Measurements from ENCODE around the gene TNS1. TPM values are rescaled to one million over a fixed set of nuclear protein-coding genes. Genes with fewer than 3 reads are reported as not detected.

The TNS1 gene
- total and polyA plus RNA-seq, 2 donors (not counting 1 experiment from before 2014, with no cell fraction given) = 0.10 to 0.86 TPM

DNA sequence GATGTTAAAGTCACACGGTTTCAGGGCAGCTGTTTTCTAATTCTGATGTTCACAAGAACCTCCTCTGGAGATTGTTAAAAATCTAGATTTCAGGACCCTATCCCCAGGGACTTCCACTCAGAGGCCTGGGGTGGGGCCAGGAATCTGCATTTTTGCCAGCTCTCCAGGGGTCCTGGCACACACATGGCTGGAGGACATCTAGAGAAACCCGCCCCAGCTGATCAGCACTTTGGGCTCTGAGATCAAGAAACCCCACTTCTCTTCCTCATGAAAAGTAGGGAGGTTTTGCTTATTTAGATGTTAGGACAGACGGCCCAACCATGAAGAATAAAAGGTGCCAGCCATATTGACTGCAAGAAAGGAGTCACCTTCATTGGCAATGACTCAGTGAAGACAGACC, 148.8 kb downstream of the TNS1 start:
- WGBS (ENCODE audit: insufficient coverage) = no CpG with 5 or more reads among the region's 3 CpGs
- H3K9ac ChIP-seq (ENCODE audit: low read length) = no peak overlapping the region
- no peaks in the 10 kb centered on the region for H3K36me3 ChIP-seq (replicated peaks in 1 of 2; ENCODE audit: control extremely low read depth in 1 of 2, control insufficient read depth in 1 of 2, extremely low read depth in 1 of 2, insufficient read depth in 2 of 2, low read length in 1 of 2)
- Mint-ChIP-seq H3K9me3 (ENCODE audit: insufficient read depth) (no peaks in the 10 kb centered on the region), H3K27me3 (peaks cover 6% of the 10 kb centered on the region), H3K4me1 (peaks cover 3% of the 10 kb centered on the region), H3K27ac (no peak overlapping the region), H3K4me3 (no peak overlapping the region)
- no peak for TF ChIP-seq EZH2 (IDR thresholded peaks at IDR 0.05; ENCODE audit: borderline replicate concordance, insufficient read depth, low read depth, low read length, poor library complexity, severe bottlenecking)
- TF ChIP-seq, protein P1, sequence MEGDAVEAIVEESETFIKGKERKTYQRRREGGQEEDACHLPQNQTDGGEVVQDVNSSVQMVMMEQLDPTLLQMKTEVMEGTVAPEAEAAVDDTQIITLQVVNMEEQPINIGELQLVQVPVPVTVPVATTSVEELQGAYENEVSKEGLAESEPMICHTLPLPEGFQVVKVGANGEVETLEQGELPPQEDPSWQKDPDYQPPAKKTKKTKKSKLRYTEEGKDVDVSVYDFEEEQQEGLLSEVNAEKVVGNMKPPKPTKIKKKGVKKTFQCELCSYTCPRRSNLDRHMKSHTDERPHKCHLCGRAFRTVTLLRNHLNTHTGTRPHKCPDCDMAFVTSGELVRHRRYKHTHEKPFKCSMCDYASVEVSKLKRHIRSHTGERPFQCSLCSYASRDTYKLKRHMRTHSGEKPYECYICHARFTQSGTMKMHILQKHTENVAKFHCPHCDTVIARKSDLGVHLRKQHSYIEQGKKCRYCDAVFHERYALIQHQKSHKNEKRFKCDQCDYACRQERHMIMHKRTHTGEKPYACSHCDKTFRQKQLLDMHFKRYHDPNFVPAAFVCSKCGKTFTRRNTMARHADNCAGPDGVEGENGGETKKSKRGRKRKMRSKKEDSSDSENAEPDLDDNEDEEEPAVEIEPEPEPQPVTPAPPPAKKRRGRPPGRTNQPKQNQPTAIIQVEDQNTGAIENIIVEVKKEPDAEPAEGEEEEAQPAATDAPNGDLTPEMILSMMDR (IDR thresholded peaks at IDR 0.05) = no peak
- no peak overlapping the region for H3K27ac ChIP-seq (ENCODE audit: low read length in 2 of 2)
- intact Hi-C loops (cut with micrococcal nuclease) = no loop called here
- DNase-seq = no peak
- H2AFZ ChIP-seq (ENCODE audit: insufficient read depth, low read depth, low read length, poor library complexity, severe bottlenecking) = no peak overlapping the region
- H3K4me1 ChIP-seq (ENCODE audit: control insufficient read depth in 2 of 2, insufficient read depth in 2 of 2, low read length in 2 of 2) = no peaks in the 10 kb centered on the region
- H3K4me3 ChIP-seq (ENCODE audit: control extremely low read depth in 1 of 5, extremely low read depth in 1 of 5, insufficient read depth in 1 of 5, low read depth in 2 of 5, low read length in 4 of 5) = no peak overlapping the region
- peaks cover 0 to 2% (median 0%) of the 10 kb centered on the region in 4 experiments for H3K27me3 ChIP-seq (replicated peaks in 1 of 4; ENCODE audit: control extremely low read depth in 1 of 4, control insufficient read depth in 3 of 4, insufficient read depth in 4 of 4, low read length in 3 of 4)
- H3K9me3 ChIP-seq (ENCODE audit: control extremely low read depth in 1 of 3, control insufficient read depth in 2 of 3, insufficient read depth in 1 of 3, low read length in 2 of 3) = no peaks in the 10 kb centered on the region
- H3K4me2 ChIP-seq (replicated peaks; ENCODE audit: low read depth, low read length, poor library complexity, severe bottlenecking) = no peak overlapping the region
- no peaks in the 10 kb centered on the region for H3K79me2 ChIP-seq (ENCODE audit: control insufficient read depth, insufficient read depth, low read length)
- ChIA-PET POLR2A (no interaction called here), CTCF (interaction anchor here (1.1 to 1.3 kb wide), 2 partner anchors 33 to 64 kb away, joined by 3 read pairs; no protein-coding TSS in a partner anchor)
- no peaks in the 10 kb centered on the region for H4K20me1 ChIP-seq (ENCODE audit: control insufficient read depth, insufficient read depth, low read length, poor library complexity, severe bottlenecking)
- ATAC-seq (ENCODE audit: low read depth) = no peak

DNA sequence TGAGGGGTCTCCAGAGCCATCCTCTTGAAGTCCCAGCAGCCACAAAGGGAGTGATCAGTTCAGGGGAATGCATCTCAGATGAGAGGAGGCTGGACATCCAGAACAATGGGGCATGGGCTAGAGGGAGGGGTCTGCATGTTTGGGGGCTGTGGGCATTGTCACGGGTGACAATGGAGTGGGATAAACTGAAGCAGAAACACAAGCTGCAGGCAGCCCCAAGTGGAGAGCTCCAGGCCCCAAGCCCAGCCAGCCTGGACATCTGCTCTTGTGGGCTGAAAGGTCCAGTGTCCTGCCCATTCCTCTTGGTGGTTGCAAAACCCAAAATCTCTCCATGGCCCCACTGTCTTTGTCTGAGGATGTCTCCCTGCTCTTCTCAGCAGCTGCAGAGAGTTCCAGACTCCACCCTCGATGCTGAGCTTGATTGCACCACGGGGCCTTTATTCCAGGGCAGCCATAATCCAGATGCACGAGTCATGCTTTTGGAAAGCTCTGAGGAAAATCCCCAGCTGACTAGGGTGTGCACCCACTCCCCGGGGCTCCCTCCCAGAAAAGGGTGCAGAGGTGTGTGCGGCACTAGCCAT, 149.4 kb downstream of the TNS1 start:
- POLR2A ChIA-PET = no interaction called here

More for the DNA sequence above, 149.4 kb downstream of the TNS1 start:
- H3K4me2 ChIP-seq (replicated peaks; ENCODE audit: low read depth, low read length, poor library complexity, severe bottlenecking) = no peak overlapping the region
- intact Hi-C loops (cut with micrococcal nuclease) = no loop called here
- no peak overlapping the region for H3K27ac ChIP-seq (ENCODE audit: low read length in 2 of 2)
- H3K9ac ChIP-seq (ENCODE audit: low read length) = no peak overlapping the region
- Mint-ChIP-seq H3K27ac (no peak overlapping the region), H3K4me3 (no peak overlapping the region), H3K27me3 (peaks cover 6% of the 10 kb centered on the region), H3K9me3 (ENCODE audit: insufficient read depth) (no peaks in the 10 kb centered on the region), H3K4me1 (peaks cover 3% of the 10 kb centered on the region)
- CTCF ChIA-PET = interaction anchor here (1.1 kb wide), 1 partner anchor 33 kb away, joined by 3 read pairs; no protein-coding TSS in a partner anchor
- WGBS (ENCODE audit: insufficient coverage) = 94% methylated on average over 6 of the region's 6 CpGs
- peaks cover 0 to 3% (median 0%) of the 10 kb centered on the region in 4 experiments for H3K27me3 ChIP-seq (replicated peaks in 1 of 4; ENCODE audit: control extremely low read depth in 1 of 4, control insufficient read depth in 3 of 4, insufficient read depth in 4 of 4, low read length in 3 of 4)
- H2AFZ ChIP-seq (ENCODE audit: insufficient read depth, low read depth, low read length, poor library complexity, severe bottlenecking) = no peak overlapping the region
- no peaks in the 10 kb centered on the region for H3K36me3 ChIP-seq (replicated peaks in 1 of 2; ENCODE audit: control extremely low read depth in 1 of 2, control insufficient read depth in 1 of 2, extremely low read depth in 1 of 2, insufficient read depth in 2 of 2, low read length in 1 of 2)
- DNase-seq (no peak), ATAC-seq (ENCODE audit: low read depth) (no peak)
- H3K4me1 ChIP-seq (ENCODE audit: control insufficient read depth in 2 of 2, insufficient read depth in 2 of 2, low read length in 2 of 2) = no peaks in the 10 kb centered on the region
- no peak overlapping the region for H3K4me3 ChIP-seq (ENCODE audit: control extremely low read depth in 1 of 5, extremely low read depth in 1 of 5, insufficient read depth in 1 of 5, low read depth in 2 of 5, low read length in 4 of 5)
- H3K9me3 ChIP-seq (ENCODE audit: control extremely low read depth in 1 of 3, control insufficient read depth in 2 of 3, insufficient read depth in 1 of 3, low read length in 2 of 3) = no peaks in the 10 kb centered on the region
- H3K79me2 ChIP-seq (ENCODE audit: control insufficient read depth, insufficient read depth, low read length) = no peaks in the 10 kb centered on the region
- H4K20me1 ChIP-seq (ENCODE audit: control insufficient read depth, insufficient read depth, low read length, poor library complexity, severe bottlenecking) = no peaks in the 10 kb centered on the region
- TF ChIP-seq, protein P1 (IDR thresholded peaks at IDR 0.05) = no peak
- TF ChIP-seq EZH2 (IDR thresholded peaks at IDR 0.05; ENCODE audit: borderline replicate concordance, insufficient read depth, low read depth, low read length, poor library complexity, severe bottlenecking) = no peak

Data from B cell (primary cell).